HG03039 (cell line): ENCODE results near the gene UQCC3.
A peak's percentile ranks its signal among the peaks of the same experiment; 100 is the strongest.
"Not testable (repeated sequence)": the region's sequence is repeated elsewhere in the genome, so short reads cannot be mapped to it uniquely, and the experiment has no call there.

ENCODE experiments used
- ATAC-seq: cut with Tn5 transposase; IDR thresholded peaks from one replicate; pipeline ENCODE4 v1.9.1; 2021; ENCODE audit warnings: mild to moderate bottlenecking, moderate library complexity; ENCODE audit not compliant: unreplicated experiment

Gene UQCC3

GRCh38 chr11:62702246-62702645 is 30.8 kb downstream of the UQCC3 start:
- no peak for ATAC-seq

- not testable (repeated sequence) for ATAC-seq
Observed at GRCh38 chr11:62703921-62704320, 32.4 kb downstream of the UQCC3 start.

- ATAC-seq = no peak
Observed at GRCh38 chr11:62705413-62705812, 33.9 kb downstream of the UQCC3 start.

- ATAC-seq = peak; percentile 53
Observed at GRCh38 chr11:62705880-62706849, 34.7 kb downstream of the UQCC3 start.

GRCh38 chr11:62706850-62707247 is 35.4 kb downstream of the UQCC3 start:
- no peak for ATAC-seq

- ATAC-seq = no peak
Observed at GRCh38 chr11:62707277-62707861, 35.9 kb downstream of the UQCC3 start, which contains the start of the genes BSCL2 and GNG3. TSS of gene BSCL2 (minus strand) at chr11:62707424. CDS start at chr11:62707195, 229 bp downstream. TSS of gene GNG3 (plus strand) at chr11:62707676. CDS start at chr11:62708296, 620 bp downstream.

GRCh38 chr11:62708392-62708791 is 36.9 kb downstream of the UQCC3 start:
- no peak for ATAC-seq

GRCh38 chr11:62708793-62709192 is 37.3 kb downstream of the UQCC3 start:
- ATAC-seq = no peak

- ATAC-seq = peak; percentile 44
Observed at GRCh38 chr11:62709247-62710000, 38.0 kb downstream of the UQCC3 start.

- no peak for ATAC-seq
Observed at GRCh38 chr11:62710001-62710345, 38.5 kb downstream of the UQCC3 start.

- ATAC-seq = no peak
Observed at GRCh38 chr11:62712276-62712812, 40.9 kb downstream of the UQCC3 start.

- no peak for ATAC-seq
Observed at GRCh38 chr11:62712861-62713260, 41.4 kb downstream of the UQCC3 start.

GRCh38 chr11:62713343-62713742 is 41.9 kb downstream of the UQCC3 start:
- ATAC-seq = no peak

- no peak for ATAC-seq
Observed at GRCh38 chr11:62715150-62716130, 44.0 kb downstream of the UQCC3 start.

GRCh38 chr11:62716206-62716605 is 44.7 kb downstream of the UQCC3 start:
- ATAC-seq = no peak

GRCh38 chr11:62716816-62717215 is 45.3 kb downstream of the UQCC3 start:
- ATAC-seq = no peak

GRCh38 chr11:62719302-62719978 is 48.0 kb downstream of the UQCC3 start:
- ATAC-seq = no peak

- ATAC-seq = no peak
Observed at GRCh38 chr11:62721994-62722393, 50.5 kb downstream of the UQCC3 start.
